ENCODE results near the gene KCND2.

DNA sequence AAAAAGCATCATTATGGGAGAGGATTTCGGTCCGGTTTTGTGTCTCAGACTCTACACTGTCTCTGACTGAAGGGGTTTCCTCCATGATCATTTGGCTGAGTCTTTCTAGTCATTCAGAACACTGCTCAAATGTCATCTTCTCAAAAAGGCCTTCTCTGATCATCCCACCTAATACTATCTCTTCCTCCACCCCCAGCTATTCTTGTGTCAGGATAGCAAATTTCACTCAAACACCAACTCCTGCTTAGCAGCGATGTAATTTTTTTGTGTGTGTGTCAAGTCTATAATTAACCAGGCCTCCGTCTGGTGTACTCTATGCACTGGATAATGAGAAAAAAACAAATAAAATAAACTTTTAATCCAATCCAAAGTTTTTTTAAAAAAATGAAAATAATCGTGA, 200.4 kb downstream of the KCND2 start:
- TF ChIP-seq CTCF (IDR thresholded peaks at IDR 0.05; ENCODE audit: borderline replicate concordance, extremely low read depth, low read length, poor library complexity, severe bottlenecking), result no peak
- TF ChIP-seq EZH2 (IDR thresholded peaks at IDR 0.05; ENCODE audit: borderline replicate concordance, low read depth, low read length, severe bottlenecking), result no peak

Data from DND-41 (cell line).